ENCODE data around the gene AUTS2. TPM values are rescaled to one million over a fixed set of nuclear protein-coding genes. Genes with fewer than 3 reads are reported as not detected.

Gene AUTS2
- total RNA-seq, 6 experiments from 2014 or later, result 10.4 to 32.0 (median 19.3) TPM

GRCh38 chr7:70698219-70698832 is 1100.1 kb downstream of the AUTS2 start:
- Histone ChIP-seq H3K9me3 (no peaks in the 10 kb centered on the region), H3K27me3 (no peaks in the 10 kb centered on the region), H3K27ac (no peak overlapping the region), H3K36me3 (no peaks in the 10 kb centered on the region), H3K4me3 (no peak overlapping the region), H3K4me1 (peaks cover 0 to 16% (median 0%) of the 10 kb centered on the region in 4 donors)
- 6% methylated on average over 2 of the region's 2 CpGs for WGBS (ENCODE audit: insufficient coverage, low coverage, low lambda C conversion rate, missing lambda C conversion rate)
- ATAC-seq, result peak in 3 of 4 donors; percentile 13 to 33 (median 29)
- DNase-seq, result no peak
- intact Hi-C loops (cut with DNase I), result loop anchor here in 1 of 2 donors (10.0 kb wide), 1 partner anchor 104 kb away; no protein-coding TSS in a partner anchor
- TF ChIP-seq CTCF (IDR thresholded peaks at IDR 0.05) (peak; percentile 86 to 89 (median 88)), POLR2A (IDR thresholded peaks at IDR 0.05) (no peak)

GRCh38 chr7:70699271-70699670 is 1101.0 kb downstream of the AUTS2 start:
- Histone ChIP-seq H3K27me3 (no peaks in the 10 kb centered on the region), H3K27ac (no peak overlapping the region), H3K4me3 (no peak overlapping the region), H3K36me3 (no peaks in the 10 kb centered on the region), H3K4me1 (peaks cover 0 to 14% (median 0%) of the 10 kb centered on the region in 4 donors), H3K9me3 (no peaks in the 10 kb centered on the region)
- intact Hi-C loops (cut with DNase I), result loop anchor here in 1 of 2 donors (10.0 kb wide), 1 partner anchor 104 kb away; no protein-coding TSS in a partner anchor
- TF ChIP-seq POLR2A (IDR thresholded peaks at IDR 0.05), result no peak
- TF ChIP-seq CTCF (IDR thresholded peaks at IDR 0.05), result no peak
- DNase-seq (no peak), ATAC-seq (no peak)
- 48% methylated on average over 2 of the region's 3 CpGs for WGBS (ENCODE audit: insufficient coverage, low coverage, low lambda C conversion rate, missing lambda C conversion rate)

GRCh38 chr7:70700055-70700940 is 1102.0 kb downstream of the AUTS2 start:
- intact Hi-C loops (cut with DNase I), result loop anchor here in 1 of 2 donors (10.0 kb wide), 1 partner anchor 515 kb away; no protein-coding TSS in a partner anchor
- Histone ChIP-seq H3K36me3 (no peaks in the 10 kb centered on the region), H3K4me1 (peaks cover 0 to 14% (median 0%) of the 10 kb centered on the region in 4 donors), H3K9me3 (no peaks in the 10 kb centered on the region), H3K27ac (no peak overlapping the region), H3K27me3 (no peaks in the 10 kb centered on the region), H3K4me3 (no peak overlapping the region)
- no peak for ATAC-seq
- 74% methylated on average over 10 of the region's 11 CpGs for WGBS (ENCODE audit: insufficient coverage, low coverage, low lambda C conversion rate, missing lambda C conversion rate)
- DNase-seq, result no peak
- TF ChIP-seq CTCF (IDR thresholded peaks at IDR 0.05) (no peak), POLR2A (IDR thresholded peaks at IDR 0.05) (no peak)

- no peak for DNase-seq
- Histone ChIP-seq H3K27me3 (no peaks in the 10 kb centered on the region), H3K4me1 (peaks cover 0 to 14% (median 0%) of the 10 kb centered on the region in 4 donors), H3K9me3 (no peaks in the 10 kb centered on the region), H3K27ac (no peak overlapping the region), H3K4me3 (no peak overlapping the region), H3K36me3 (no peaks in the 10 kb centered on the region)
- TF ChIP-seq POLR2A (IDR thresholded peaks at IDR 0.05), result no peak
- no peak for TF ChIP-seq CTCF (IDR thresholded peaks at IDR 0.05)
- intact Hi-C loops (cut with DNase I), result loop anchor here in 1 of 2 donors (10.0 kb wide), 1 partner anchor 516 kb away; no protein-coding TSS in a partner anchor
- ATAC-seq, result no peak
- WGBS (ENCODE audit: insufficient coverage, low coverage, low lambda C conversion rate, missing lambda C conversion rate), result 83% methylated on average over 3 of the region's 6 CpGs
Measured at GRCh38 chr7:70700941-70701425, 1102.7 kb downstream of the AUTS2 start.
